ENCODE measurements around the gene SLC25A43. TPM values are rescaled to one million over a fixed set of nuclear protein-coding genes. Genes with fewer than 3 reads are reported as not detected.

The SLC25A43 gene
- 11.7 and 18.5 TPM in 2 replicates for total RNA-seq

GRCh38 chrX:119398974-119399771, at the start of gene SLC25A43:
SLC25A43 (plus strand) TSS chrX:119399336; CDS start chrX:119399404, 68 bp downstream.

GRCh38 chrX:119467842-119468550, 68.9 kb downstream of the SLC25A43 start, which contains the start of gene SLC25A5:
SLC25A5 (plus strand) TSS chrX:119468444; CDS start chrX:119468516, 72 bp downstream.

Other genes starting within 250 kb of the SLC25A43 start
- 133 and 143 TPM in 2 replicates for gene PGRMC1, start 163.1 kb upstream of the SLC25A43 start, total RNA-seq
- 128 and 148 TPM in 2 replicates for gene SLC25A5, start 69.1 kb downstream of the SLC25A43 start, total RNA-seq
- gene STEEP1, start 166.1 kb downstream of the SLC25A43 start, total RNA-seq, result 38.3 and 40.2 TPM in 2 replicates
- gene UBE2A, start 175.2 kb downstream of the SLC25A43 start, total RNA-seq, result 18.5 and 20.0 TPM in 2 replicates
- gene NKRF, start 207.1 kb downstream of the SLC25A43 start, total RNA-seq, result 2.6 and 3.3 TPM in 2 replicates

Measured in smooth muscle cell of bladder (primary cell).